Peyer's patch (tissue), 4 donors: ENCODE data around the gene KIFC3. TPM values are rescaled to one million over a fixed set of nuclear protein-coding genes. Genes with fewer than 3 reads are reported as not detected.
"Not testable (repeated sequence)": the region's sequence is repeated elsewhere in the genome, so short reads cannot be mapped to it uniquely, and the experiment has no call there.

Experiments
- DNase-seq, 3 donors: peaks; one replicate each; pipeline ENCODE4 v3.0.0-alpha.2; 2017 to 2019
- H3K27ac ChIP-seq, 4 donors: fragments of 200-600 bp; sonication (generic); one replicate each; pipeline ENCODE4 v1.5.1; 2016 to 2019
- H3K27me3 ChIP-seq, 2 donors: fragments of 200-600 bp; sonication (generic); one replicate each; pipeline ENCODE4 v1.5.1; 2019
- H3K36me3 ChIP-seq, 3 donors: fragments of 200-600 bp; sonication (generic); one replicate each; pipeline ENCODE4 v1.5.1; 2016 to 2019
- H3K4me1 ChIP-seq, 4 donors: fragments of 200-600 bp; sonication (generic); one replicate each; pipeline ENCODE4 v1.5.1; 2016 to 2019
- H3K4me3 ChIP-seq, 4 donors: fragments of 200-600 bp; sonication (generic); 1 replicate in 3 of 4; 2 replicates in 1 of 4; pipeline ENCODE4 v1.5.1; 2016 to 2019; ENCODE audit warnings: mild to moderate bottlenecking in 1 of 4
- H3K9me3 ChIP-seq, 4 donors: fragments of 200-600 bp; sonication (generic); one replicate each; pipeline ENCODE4 v1.5.1; 2016 to 2019; ENCODE audit warnings: mild to moderate bottlenecking in 1 of 4
- POLR2A ChIP-seq, 2 donors: fragments of 450-650 bp; IDR thresholded peaks; one replicate each; pipeline ENCODE4 v1.5.1; 2017; ENCODE audit warnings: antibody characterized with exemption in 2 of 2, mild to moderate bottlenecking in 2 of 2, moderate library complexity in 2 of 2
- total RNA-seq, 4 donors: library from RNA; depleted of rRNA; stranded (reverse); fragments of >200 nt; gene quantifications; one replicate each; pipeline ENCODE4 v1.1.0, GENCODE V29; 2016
- TF ChIP-seq, protein P1 (sequence below), 6 experiments: fragments of 450-650 bp in 4 of 6; fragments of 200-600 bp in 2 of 6; sonication (generic) in 1 of 6; IDR thresholded peaks; one replicate each; pipeline ENCODE4 v1.5.1; 2017 to 2019; ENCODE audit warnings: antibody characterized with exemption in 6 of 6, mild to moderate bottlenecking in 3 of 6, moderate library complexity in 1 of 6

The KIFC3 gene
- total RNA-seq, 4 donors from 2014 or later = 29.7 to 530 (median 272) TPM

DNA sequence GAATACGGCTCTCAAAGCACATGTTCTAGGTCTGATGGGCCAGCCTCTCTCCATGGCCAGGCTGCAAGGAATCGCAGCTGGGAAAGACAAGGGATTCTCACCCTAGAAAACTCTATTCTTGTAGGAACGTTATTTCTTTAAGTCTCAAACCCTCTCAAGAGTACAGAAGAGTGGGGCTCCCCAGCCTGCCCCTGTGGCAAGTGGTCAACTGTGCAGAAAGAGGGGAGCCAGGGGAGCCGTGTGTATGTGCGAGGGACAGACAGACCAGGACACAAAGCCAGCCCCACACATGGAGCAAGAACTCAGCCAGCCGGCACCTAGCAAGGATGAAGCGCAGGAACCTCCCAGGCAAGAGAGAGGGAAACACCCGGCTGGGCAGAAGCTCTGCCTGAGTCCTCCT lies 16.4 kb downstream of the KIFC3 start:
- Histone ChIP-seq H3K27ac (no peak overlapping the region), H3K9me3 (no peaks in the 10 kb centered on the region), H3K36me3 (peaks cover 0 to 40% (median 0%) of the 10 kb centered on the region in 3 donors), H3K4me1 (no peaks in the 10 kb centered on the region), H3K4me3 (no peak overlapping the region), H3K27me3 (no peaks in the 10 kb centered on the region)
- DNase-seq = no peak
- TF ChIP-seq, protein P1, sequence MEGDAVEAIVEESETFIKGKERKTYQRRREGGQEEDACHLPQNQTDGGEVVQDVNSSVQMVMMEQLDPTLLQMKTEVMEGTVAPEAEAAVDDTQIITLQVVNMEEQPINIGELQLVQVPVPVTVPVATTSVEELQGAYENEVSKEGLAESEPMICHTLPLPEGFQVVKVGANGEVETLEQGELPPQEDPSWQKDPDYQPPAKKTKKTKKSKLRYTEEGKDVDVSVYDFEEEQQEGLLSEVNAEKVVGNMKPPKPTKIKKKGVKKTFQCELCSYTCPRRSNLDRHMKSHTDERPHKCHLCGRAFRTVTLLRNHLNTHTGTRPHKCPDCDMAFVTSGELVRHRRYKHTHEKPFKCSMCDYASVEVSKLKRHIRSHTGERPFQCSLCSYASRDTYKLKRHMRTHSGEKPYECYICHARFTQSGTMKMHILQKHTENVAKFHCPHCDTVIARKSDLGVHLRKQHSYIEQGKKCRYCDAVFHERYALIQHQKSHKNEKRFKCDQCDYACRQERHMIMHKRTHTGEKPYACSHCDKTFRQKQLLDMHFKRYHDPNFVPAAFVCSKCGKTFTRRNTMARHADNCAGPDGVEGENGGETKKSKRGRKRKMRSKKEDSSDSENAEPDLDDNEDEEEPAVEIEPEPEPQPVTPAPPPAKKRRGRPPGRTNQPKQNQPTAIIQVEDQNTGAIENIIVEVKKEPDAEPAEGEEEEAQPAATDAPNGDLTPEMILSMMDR (IDR thresholded peaks at IDR 0.05) = no peak
- TF ChIP-seq POLR2A (IDR thresholded peaks at IDR 0.05) = no peak

DNA sequence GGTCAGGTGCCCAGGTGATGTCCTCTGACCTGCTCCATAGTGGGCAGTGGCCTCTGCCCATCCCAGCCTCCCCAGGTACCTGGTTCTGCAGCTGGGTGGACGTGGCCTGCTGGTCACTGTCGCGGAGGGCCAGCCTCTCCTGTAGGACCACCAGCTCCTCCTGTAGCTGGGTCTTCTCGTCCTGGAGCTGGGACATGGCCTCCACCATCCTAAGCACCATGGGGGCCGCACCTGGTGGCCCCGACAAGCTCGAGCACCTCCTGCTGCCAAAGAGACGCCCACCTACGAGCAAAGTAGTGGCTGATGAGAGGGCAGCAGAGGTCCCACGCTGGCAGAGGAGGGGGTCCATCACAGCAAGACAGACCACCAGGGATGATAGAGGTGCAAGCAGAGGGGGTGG lies 16.9 kb downstream of the KIFC3 start:
- TF ChIP-seq, protein P1 (IDR thresholded peaks at IDR 0.05) = no peak
- TF ChIP-seq POLR2A (IDR thresholded peaks at IDR 0.05) = no peak
- H3K4me1 ChIP-seq = no peaks in the 10 kb centered on the region
- DNase-seq = no peak
- no peak overlapping the region for H3K27ac ChIP-seq
- H3K4me3 ChIP-seq = no peak overlapping the region
- H3K9me3 ChIP-seq = no peaks in the 10 kb centered on the region
- H3K27me3 ChIP-seq = no peaks in the 10 kb centered on the region
- H3K36me3 ChIP-seq = peaks cover 0 to 38% (median 0%) of the 10 kb centered on the region in 3 donors

DNA sequence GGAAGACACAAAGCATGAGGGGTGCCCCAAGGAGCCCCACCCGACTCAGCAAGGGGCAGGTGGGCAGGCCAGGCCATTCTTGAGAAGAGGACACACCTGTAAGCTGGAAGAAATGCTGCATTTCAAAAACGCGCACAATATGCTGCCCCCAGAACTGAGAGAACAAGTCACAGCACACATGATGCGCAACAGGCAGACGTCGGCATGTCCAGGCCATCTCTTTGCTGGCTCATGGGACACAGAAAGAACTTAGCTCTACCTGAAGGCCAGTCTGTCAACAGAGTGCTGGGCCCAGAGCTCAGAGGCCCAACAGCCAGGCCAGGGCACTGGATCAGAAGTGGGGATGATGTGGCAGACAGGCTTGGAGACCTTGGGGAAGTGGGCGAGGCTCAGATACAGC lies 18.0 kb downstream of the KIFC3 start:
- no peak overlapping the region for H3K27ac ChIP-seq
- no peak overlapping the region for H3K4me3 ChIP-seq
- no peaks in the 10 kb centered on the region for H3K9me3 ChIP-seq
- no peaks in the 10 kb centered on the region for H3K4me1 ChIP-seq
- DNase-seq = no peak
- no peak for TF ChIP-seq POLR2A (IDR thresholded peaks at IDR 0.05)
- TF ChIP-seq, protein P1 (IDR thresholded peaks at IDR 0.05) = no peak
- H3K36me3 ChIP-seq = peaks cover 0 to 38% (median 0%) of the 10 kb centered on the region in 3 donors
- H3K27me3 ChIP-seq = no peaks in the 10 kb centered on the region

DNA sequence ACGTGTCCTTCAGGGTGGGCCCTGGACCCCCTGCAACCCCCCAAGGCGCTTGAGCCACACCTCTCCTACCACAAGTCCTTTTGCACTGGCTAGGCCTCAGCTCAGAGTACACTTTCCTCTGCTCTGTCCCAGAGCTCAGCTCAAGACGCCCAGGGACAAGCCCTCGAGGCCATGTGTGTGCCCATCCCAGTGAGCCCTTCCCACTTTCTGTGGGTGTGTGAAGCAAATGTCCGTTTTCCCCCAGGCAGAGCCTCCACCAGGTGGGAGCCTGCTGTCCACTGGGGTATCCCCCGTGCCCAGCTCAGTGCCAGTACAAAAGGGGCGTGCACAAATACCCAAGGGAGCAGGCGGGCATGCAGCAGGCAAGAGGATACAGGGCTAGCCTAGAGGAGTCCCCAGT lies 18.4 kb downstream of the KIFC3 start:
- DNase-seq = no peak
- Histone ChIP-seq H3K36me3 (peaks cover 0 to 36% (median 0%) of the 10 kb centered on the region in 3 donors), H3K4me3 (no peak overlapping the region)

DNA sequence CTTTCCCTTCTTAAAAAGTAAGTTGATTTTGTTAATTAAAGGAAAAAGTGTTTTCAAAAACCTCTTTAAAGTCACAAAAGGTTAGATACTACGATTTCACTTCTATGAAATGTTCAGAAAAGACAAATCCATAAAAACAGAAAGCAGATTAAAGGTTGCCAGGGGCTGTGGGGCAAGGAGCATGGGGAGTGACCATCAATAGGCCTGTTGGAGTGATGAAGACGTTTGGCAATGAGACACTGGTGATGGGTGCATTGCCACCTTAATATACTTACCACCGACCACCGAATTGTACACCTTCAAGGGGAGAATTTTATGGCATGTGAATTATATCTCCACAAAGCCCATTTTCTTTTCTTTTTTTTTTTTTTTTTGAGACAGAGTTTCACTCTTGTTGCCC lies 19.2 kb downstream of the KIFC3 start:
- no peaks in the 10 kb centered on the region for H3K4me1 ChIP-seq
- TF ChIP-seq, protein P1 (IDR thresholded peaks at IDR 0.05) = no peak
- H3K4me3 ChIP-seq = no peak overlapping the region
- H3K36me3 ChIP-seq = peaks cover 0 to 32% (median 0%) of the 10 kb centered on the region in 3 donors
- H3K27me3 ChIP-seq = no peaks in the 10 kb centered on the region
- H3K27ac ChIP-seq = no peak overlapping the region
- no peaks in the 10 kb centered on the region for H3K9me3 ChIP-seq
- DNase-seq = no peak

More for the DNA sequence above, 18.4 kb downstream of the KIFC3 start:
- Histone ChIP-seq H3K27me3 (no peaks in the 10 kb centered on the region), H3K27ac (no peak overlapping the region), H3K9me3 (no peaks in the 10 kb centered on the region), H3K4me1 (no peaks in the 10 kb centered on the region)
- TF ChIP-seq POLR2A (IDR thresholded peaks at IDR 0.05) = no peak
- TF ChIP-seq, protein P1 (IDR thresholded peaks at IDR 0.05) = no peak

DNA sequence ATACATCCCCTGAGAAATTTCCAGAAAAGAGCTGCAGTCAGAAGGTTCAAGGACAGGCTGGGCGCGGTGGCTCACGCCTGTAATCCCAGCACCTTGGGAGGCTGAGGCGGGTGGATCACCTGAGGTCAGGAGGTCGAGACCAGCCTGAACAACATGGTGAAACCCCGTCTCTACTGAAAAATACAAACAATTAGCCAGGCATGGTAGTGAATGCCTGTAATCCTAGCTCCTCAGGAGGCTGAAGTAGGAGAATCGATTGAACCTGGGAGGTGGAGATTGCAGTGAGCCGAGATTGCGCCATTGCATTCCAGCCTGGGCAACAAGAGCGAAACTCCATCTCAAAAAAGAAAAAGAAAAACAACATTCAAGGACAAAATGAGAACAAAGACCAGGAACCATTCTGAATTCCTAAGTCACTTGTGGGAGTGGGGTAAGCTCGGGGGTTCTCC lies 19.7 kb downstream of the KIFC3 start:
- DNase-seq, H3K27me3 ChIP-seq, H3K4me3 ChIP-seq, H3K27ac ChIP-seq, H3K9me3 ChIP-seq, H3K4me1 ChIP-seq: not testable (repeated sequence)
- peaks cover 0 to 29% (median 0%) of the 10 kb centered on the region in 3 donors for H3K36me3 ChIP-seq
